CD4-positive, alpha-beta T cell treated with Interleukin-10 for 1 hour (primary cell): ENCODE data around the gene RNF217.
"Not testable (repeated sequence)": the region's sequence is repeated elsewhere in the genome, so short reads cannot be mapped to it uniquely, and the experiment has no call there.

Experiments
- DNase-seq: peaks from one replicate; pipeline ENCODE4 v3.0.0-alpha.2; 2020

RNF217 gene

GRCh38 chr6:125066964-125067363 is 104.7 kb downstream of the RNF217 start:
- peak; percentile 46 for DNase-seq

GRCh38 chr6:125067552-125067951 is 105.3 kb downstream of the RNF217 start:
- DNase-seq: no peak

DNA sequence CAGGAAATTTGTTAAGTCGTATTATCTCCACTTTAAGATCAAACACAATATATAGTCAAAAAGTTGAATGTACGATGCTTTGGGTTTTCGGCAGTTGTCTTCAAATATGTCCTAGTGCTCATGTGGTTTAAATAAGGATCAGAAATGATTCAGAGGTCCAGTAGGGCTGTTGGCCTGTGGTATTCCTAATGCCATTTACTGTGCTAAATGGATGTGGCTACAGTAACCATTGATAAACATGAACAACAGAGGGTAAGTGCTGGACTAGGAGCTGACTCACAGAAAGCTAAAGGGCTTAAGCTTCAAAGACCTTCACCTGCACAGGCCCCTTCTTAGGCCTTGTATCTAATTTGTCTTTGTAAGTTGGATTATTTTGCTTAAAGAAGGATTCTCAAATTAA is 110.8 kb downstream of the RNF217 start:
- DNase-seq: no peak

DNA sequence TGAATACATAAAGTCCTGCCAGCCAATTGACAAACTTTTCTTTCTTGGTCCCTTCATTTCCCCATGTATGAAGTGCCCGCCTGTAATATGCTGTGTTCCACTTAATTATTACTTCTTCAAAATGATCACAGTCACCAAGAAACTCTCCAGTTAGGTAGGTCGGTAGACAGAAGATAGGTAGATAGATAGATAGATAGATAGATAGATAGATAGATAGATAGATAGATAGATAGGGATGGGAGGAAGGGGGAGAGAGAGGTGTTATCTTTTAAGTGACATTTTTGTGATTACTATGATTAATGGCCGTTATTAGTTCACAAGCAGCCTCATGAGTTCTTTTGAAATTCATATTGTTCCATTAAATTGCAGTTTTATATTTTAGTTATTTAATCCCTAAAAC is 111.9 kb downstream of the RNF217 start:
- no peak for DNase-seq

DNA sequence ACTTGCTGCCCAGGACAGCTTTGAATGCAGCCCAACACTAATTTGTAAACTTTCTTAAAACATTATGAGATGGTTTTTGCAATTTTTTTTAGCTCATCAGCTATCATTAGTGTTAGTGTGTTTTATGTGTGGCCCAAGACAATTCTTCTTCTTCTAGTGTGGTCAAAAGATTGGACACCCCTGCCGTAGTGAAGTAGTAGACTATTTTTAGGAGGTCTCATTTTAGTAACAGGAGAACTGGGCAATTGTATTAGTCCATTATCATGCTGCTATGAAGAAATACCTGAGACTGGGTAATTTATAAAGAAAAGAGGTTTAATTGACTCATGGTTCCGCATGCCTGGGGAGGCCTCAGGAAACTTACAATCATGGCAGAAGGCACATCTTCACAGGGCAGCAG is 112.8 kb downstream of the RNF217 start:
- DNase-seq: not testable (repeated sequence)

DNA sequence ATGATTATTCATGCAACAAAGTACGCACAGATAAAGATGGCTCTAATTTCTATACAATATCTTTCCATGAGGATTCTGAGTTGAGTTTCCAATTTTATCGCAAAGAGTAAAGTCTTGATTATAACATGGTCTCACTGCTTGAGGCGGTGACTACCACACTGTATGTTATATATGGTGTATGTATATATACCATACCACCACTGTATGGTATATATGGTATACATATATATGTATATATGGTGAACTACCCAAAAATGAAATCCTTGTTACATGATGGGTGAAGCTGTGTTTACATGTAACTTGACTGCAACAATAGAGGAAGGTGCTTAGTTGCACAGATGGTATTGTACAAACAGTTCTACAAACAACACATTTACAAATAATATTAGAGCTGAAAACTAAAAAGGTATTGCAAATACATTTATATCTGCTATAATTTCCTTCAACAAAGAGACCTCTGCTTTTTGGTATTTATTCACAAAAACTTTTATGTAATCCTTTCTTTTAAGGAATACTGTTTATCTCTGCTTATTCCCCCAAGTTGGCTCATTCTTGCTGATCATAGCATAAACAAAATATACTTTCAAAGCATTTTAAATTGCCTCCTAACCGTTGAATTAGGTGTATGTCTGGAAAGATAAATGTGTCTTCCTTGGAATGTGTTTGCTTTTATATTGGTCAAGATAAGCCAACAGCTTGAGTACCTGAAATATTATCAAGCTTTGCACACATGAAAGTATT is 113.7 kb downstream of the RNF217 start:
- DNase-seq: no peak

GRCh38 chr6:125076482-125076742 is 114.2 kb downstream of the RNF217 start:
- no peak for DNase-seq

- no peak for DNase-seq
Measured at GRCh38 chr6:125077453-125077852, 115.2 kb downstream of the RNF217 start.

DNA sequence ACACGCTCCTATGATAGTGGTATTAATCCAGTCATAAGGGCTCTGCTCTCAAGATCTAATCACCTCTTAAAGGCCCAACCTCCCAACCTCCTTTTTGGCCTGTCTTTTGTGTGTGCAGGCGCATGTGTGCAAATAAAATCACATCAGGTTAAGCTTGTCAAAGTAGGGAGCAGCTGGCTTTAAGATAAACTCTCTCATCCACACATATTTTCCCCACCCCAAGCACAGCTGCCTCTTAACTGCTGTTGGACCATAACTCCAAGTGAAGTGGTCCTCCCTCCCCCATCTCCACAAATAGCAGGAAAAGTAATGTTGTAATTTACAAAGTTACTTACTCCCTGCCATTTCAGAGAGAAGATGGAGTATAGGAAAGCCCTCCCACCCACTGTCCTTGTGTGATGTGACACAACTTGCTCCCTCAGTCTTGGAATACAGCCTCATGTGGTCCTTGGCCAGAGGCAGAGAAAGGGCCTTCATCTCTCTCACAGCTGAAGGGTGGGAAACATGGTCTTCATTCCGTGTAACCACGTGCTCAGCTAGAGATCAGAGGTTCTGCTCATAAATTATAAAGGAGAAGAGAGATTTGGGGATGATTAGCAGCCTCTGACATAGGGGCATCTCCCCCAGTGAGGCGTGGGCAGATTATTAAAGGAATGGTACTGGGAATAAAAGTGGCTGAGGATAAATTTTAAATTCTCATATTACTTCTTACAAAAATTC is 116.5 kb downstream of the RNF217 start:
- no peak for DNase-seq

- no peak for DNase-seq
Measured at GRCh38 chr6:125082908-125083683, 120.9 kb downstream of the RNF217 start.

GRCh38 chr6:125083684-125083990 is 121.4 kb downstream of the RNF217 start:
- DNase-seq: no peak

GRCh38 chr6:125086716-125087115 is 124.5 kb downstream of the RNF217 start:
- DNase-seq: no peak

DNA sequence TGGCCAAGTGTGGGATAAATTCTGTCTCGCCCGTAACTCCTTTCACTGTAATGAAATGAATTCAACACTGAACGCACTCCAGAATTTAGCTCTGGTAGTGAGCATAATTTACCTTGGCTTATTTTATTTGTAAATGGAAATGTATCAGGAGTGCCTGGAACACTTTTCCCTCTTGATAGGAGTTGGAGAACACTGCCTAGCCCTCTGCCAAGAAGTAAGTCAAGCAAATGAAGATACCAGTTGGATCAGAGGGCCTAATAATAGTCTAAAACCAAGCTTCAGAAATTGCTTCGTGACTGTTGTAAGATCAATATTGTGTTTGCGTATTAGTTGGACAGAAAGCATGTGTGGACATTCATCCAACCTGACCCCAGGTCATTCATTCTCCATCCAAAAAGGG is 126.7 kb downstream of the RNF217 start:
- no peak for DNase-seq

GRCh38 chr6:125094563-125094962 is 132.3 kb downstream of the RNF217 start:
- DNase-seq: no peak

GRCh38 chr6:125095580-125096301 is 133.5 kb downstream of the RNF217 start:
- no peak for DNase-seq

DNA sequence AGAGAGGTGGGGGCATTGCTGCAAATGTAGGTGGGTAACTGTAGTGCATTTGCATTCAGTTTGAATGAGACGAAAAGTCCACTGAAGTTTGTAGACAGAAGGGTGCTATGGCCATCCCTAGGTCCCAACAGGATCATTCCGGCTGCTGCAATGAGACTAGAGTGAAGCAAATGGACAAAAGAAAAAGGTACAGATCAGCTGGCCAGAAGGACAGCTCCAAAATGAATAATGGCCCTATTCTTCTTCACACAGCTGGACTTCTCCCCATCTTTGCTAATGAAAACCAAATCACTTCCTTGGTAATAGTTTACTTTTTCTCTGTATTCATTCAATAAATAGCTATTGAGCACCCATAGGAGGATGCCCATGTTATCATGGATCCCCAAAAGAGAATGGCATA is 134.9 kb downstream of the RNF217 start:
- no peak for DNase-seq

DNA sequence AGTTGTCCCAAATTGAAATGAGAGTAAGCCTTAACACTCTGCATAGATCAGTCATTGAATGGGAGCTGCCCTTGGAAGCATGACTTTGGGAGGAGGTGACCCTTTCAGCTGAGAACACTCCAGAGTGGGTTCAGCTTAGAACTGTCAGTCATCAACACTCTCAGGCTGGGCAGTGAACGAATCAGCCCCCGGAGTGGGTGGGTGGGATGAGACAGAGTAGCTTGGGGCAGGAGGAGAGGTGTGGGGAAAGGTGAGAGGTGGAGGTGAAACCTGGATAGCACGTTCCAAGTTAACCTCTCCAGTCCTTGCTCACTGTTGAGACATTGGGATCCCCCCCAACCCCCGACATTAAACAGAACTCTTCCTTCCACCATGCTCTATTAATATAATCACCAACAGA is 136.0 kb downstream of the RNF217 start:
- DNase-seq: no peak

- DNase-seq: peak; percentile 17
Measured at GRCh38 chr6:125099211-125100073, 137.2 kb downstream of the RNF217 start.

GRCh38 chr6:125100074-125100652 is 137.9 kb downstream of the RNF217 start:
- no peak for DNase-seq

- DNase-seq: no peak
Measured at GRCh38 chr6:125101128-125101527, 138.9 kb downstream of the RNF217 start.

DNA sequence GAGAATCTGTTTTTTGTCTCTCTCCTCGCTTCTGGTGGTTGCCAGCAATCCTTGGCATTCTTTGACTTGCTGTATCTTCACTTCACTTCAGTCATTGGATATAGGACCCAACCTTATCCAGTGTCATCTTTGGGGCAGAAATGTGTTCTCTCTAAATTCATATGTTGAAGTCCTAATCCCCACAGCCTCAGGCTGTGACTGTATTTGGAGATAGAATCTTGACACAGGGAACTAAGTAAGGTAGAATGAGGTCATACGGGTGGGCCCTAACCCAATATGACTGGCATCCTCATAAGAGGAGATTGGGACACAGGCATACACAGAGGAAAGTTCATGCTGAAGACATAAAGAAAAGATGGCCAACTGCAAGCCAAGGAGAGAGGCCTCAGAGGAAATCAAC is 139.4 kb downstream of the RNF217 start:
- no peak for DNase-seq

DNA sequence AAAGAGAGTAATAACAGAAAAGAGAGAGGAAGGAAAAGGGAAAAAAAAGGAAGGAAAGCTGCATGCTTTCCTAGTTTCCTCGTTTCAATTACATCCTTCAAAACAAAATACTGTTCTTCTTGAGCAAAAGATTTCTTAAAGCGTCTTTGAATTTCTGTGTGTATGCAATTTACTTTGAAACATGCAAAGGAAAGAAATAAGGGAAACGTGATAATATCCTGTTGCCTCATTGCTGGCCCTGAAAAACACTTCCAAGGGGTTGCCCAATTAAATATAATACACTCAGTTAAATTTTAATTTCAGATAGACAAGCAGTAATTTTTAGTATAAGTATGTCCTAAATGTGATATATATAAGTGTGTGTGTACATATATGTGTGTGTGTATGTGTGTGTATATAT is 140.2 kb downstream of the RNF217 start:
- DNase-seq: no peak
